T-helper 1 cell treated with Interleukin-12 subunit alpha and Interleukin-12 subunit beta and Interleukin-4 antibody, amounts not matched to agents 30 ng/mL and 1 ng/mL, for 36 hours (primary cell): ENCODE results near the gene CPNE1. TPM values are rescaled to one million over a fixed set of nuclear protein-coding genes. Genes with fewer than 3 reads are reported as not detected.

ENCODE experiments used
- intact Hi-C: fragments of 100-400 bp; cut with micrococcal nuclease; formaldehyde crosslinking; loops from one replicate; pipeline ENCODE4 v1.15.1; 2024
- total RNA-seq: library from RNA; stranded (reverse); gene quantifications from 2 replicates; pipeline ENCODE4 v1.2.3, GENCODE V29; 2022

Gene CPNE1
- total RNA-seq, 1 donor from 2014 or later: 276 TPM

GRCh38 chr20:35625584-35626385, 38.9 kb downstream of the CPNE1 start:
- intact Hi-C loops: no loop called here

GRCh38 chr20:35621560-35621946, 43.1 kb downstream of the CPNE1 start:
- intact Hi-C loops: no loop called here

- intact Hi-C loops: no loop called here
Measured at GRCh38 chr20:35620818-35621559, 43.7 kb downstream of the CPNE1 start.

GRCh38 chr20:35619196-35620095, 45.3 kb downstream of the CPNE1 start:
- intact Hi-C loops: loop anchor here (1.0 to 10.0 kb wide), 12 partner anchors 42 to 1153 kb away; partner anchors contain the start of genes DSN1, GSS, MYH7B and NCOA6

GRCh38 chr20:35618263-35619131, 46.2 kb downstream of the CPNE1 start:
- intact Hi-C loops: loop anchor here (1.0 to 10.0 kb wide), 12 partner anchors 43 to 1154 kb away; partner anchors contain the start of genes DSN1, GSS, MYH7B and NCOA6

GRCh38 chr20:35617397-35618262, 47.1 kb downstream of the CPNE1 start:
- intact Hi-C loops: loop anchor here (2.0 to 10.0 kb wide), 10 partner anchors 125 to 1155 kb away; partner anchors contain the start of genes DSN1, GSS, MYH7B and NCOA6

GRCh38 chr20:35616465-35617396, 48.0 kb downstream of the CPNE1 start:
- intact Hi-C loops: loop anchor here (1.0 to 10.0 kb wide), 18 partner anchors 15 to 1156 kb away; partner anchors contain the start of genes ACSS2, CEP250, CPNE1 and DSN1

GRCh38 chr20:35615667-35616464, 48.8 kb downstream of the CPNE1 start, which contains the start of gene SPAG4:
SPAG4 (plus strand) TSS chr20:35615829; CDS start chr20:35616004, 175 bp downstream.
- intact Hi-C loops: loop anchor here (1.0 to 10.0 kb wide), 18 partner anchors 15 to 1156 kb away; partner anchors contain the start of genes ACSS2, CEP250, CPNE1 and DSN1

GRCh38 chr20:35611482-35611881, 53.2 kb downstream of the CPNE1 start:
- intact Hi-C loops: loop anchor here (10.0 kb wide), 1 partner anchor 307 kb away; no protein-coding TSS in a partner anchor

GRCh38 chr20:35610833-35611427, 53.8 kb downstream of the CPNE1 start:
- intact Hi-C loops: loop anchor here (10.0 kb wide), 1 partner anchor 306 kb away; no protein-coding TSS in a partner anchor

- intact Hi-C loops: no loop called here
Measured at GRCh38 chr20:35607003-35607735, 57.5 kb downstream of the CPNE1 start.

GRCh38 chr20:35606127-35606526, 58.6 kb downstream of the CPNE1 start:
- intact Hi-C loops: no loop called here

GRCh38 chr20:35604449-35604747, 60.3 kb downstream of the CPNE1 start:
- intact Hi-C loops: loop anchor here (1.0 kb wide), 1 partner anchor 141 kb away; no protein-coding TSS in a partner anchor

GRCh38 chr20:35603695-35604448, 60.8 kb downstream of the CPNE1 start:
- intact Hi-C loops: loop anchor here (1.0 kb wide), 1 partner anchor 141 kb away; no protein-coding TSS in a partner anchor
